HEK293T (cell line): Measurements from ENCODE around the gene FILIP1.

ENCODE experiments used
- CTCF ChIA-PET: fragments of 350-600 bp; formaldehyde crosslinking; extraction: SDS; loops from one replicate; lab custom pipeline; 2021; ENCODE audit warnings: antibody characterized with exemption, inconsistent platforms; lab: Yijun Ruan, JAX
- POLR2A ChIA-PET: fragments of 350-600 bp; formaldehyde crosslinking; extraction: SDS; loops from one replicate; lab custom pipeline; 2020; ENCODE audit warnings: antibody characterized with exemption, inconsistent platforms; lab: Yijun Ruan, JAX
- DNase-seq: peaks from one replicate; pipeline ENCODE4 v3.0.0; 2012; ENCODE audit warnings: mixed read lengths; ENCODE audit errors: extremely low spot score
- ARNT ChIP-seq: fragments of 450-650 bp; IDR thresholded peaks from 2 replicates; pipeline ENCODE4 v1.6.1; 2017; ENCODE audit warnings: mild to moderate bottlenecking
- BHLHE40 ChIP-seq: fragments of 450-650 bp; IDR thresholded peaks from 2 replicates; pipeline ENCODE4 v1.6.1; 2016; ENCODE audit warnings: mild to moderate bottlenecking, moderate library complexity, borderline replicate concordance
- CTBP1 ChIP-seq: fragments of 450-650 bp; IDR thresholded peaks from 2 replicates; pipeline ENCODE4 v1.6.1; 2016; ENCODE audit warnings: borderline replicate concordance
- ELF4 ChIP-seq: fragments of 450-650 bp; IDR thresholded peaks from 2 replicates; pipeline ENCODE4 v1.6.1; 2017; ENCODE audit warnings: antibody characterized with exemption
- FOXA1 ChIP-seq: fragments of 450-650 bp; IDR thresholded peaks from 2 replicates; pipeline ENCODE4 v1.6.1; 2016; ENCODE audit warnings: mild to moderate bottlenecking
- FOXK2 ChIP-seq: fragments of 450-650 bp; IDR thresholded peaks from 2 replicates; pipeline ENCODE4 v1.6.1; 2016; ENCODE audit warnings: mild to moderate bottlenecking
- FOXM1 ChIP-seq: fragments of 450-650 bp; IDR thresholded peaks from 2 replicates; pipeline ENCODE4 v1.6.1; 2017; ENCODE audit warnings: mild to moderate bottlenecking, borderline replicate concordance
- HDGF ChIP-seq: fragments of 450-650 bp; IDR thresholded peaks from 2 replicates; pipeline ENCODE4 v1.6.1; 2017; ENCODE audit warnings: antibody characterized with exemption, borderline replicate concordance
- L3MBTL2 ChIP-seq: fragments of 450-650 bp; conservative IDR thresholded peaks from 2 replicates; pipeline ENCODE4 v1.6.1; 2016; ENCODE audit warnings: mild to moderate bottlenecking
- LEF1 ChIP-seq: fragments of 450-650 bp; IDR thresholded peaks from 2 replicates; pipeline ENCODE4 v1.6.1; 2017; ENCODE audit warnings: mild to moderate bottlenecking, borderline replicate concordance
- NFRKB ChIP-seq: fragments of 450-650 bp; IDR thresholded peaks from 2 replicates; pipeline ENCODE4 v1.6.1; 2016; ENCODE audit warnings: mild to moderate bottlenecking, moderate library complexity
- SP1 ChIP-seq: fragments of 450-650 bp; IDR thresholded peaks from 2 replicates; pipeline ENCODE4 v1.6.1; 2017
- SUZ12 ChIP-seq: fragments of 450-650 bp; IDR thresholded peaks from 2 replicates; pipeline ENCODE4 v1.6.1; 2016; ENCODE audit warnings: mild to moderate bottlenecking
- TARDBP ChIP-seq: fragments of 450-650 bp; IDR thresholded peaks from 2 replicates; pipeline ENCODE4 v1.6.1; 2016
- ZNF384 ChIP-seq: fragments of 450-650 bp; IDR thresholded peaks from 2 replicates; pipeline ENCODE4 v1.6.1; 2016
- TF ChIP-seq, protein P1 (sequence below): fragments of 450-650 bp; IDR thresholded peaks from 2 replicates; pipeline ENCODE4 v1.6.1; 2016

FILIP1 gene

GRCh38 chr6:75299801-75300530, 193.6 kb downstream of the FILIP1 start:
- DNase-seq = no peak
- POLR2A ChIA-PET = interaction anchor here (0.7 kb wide), 1 partner anchor 10 kb away, joined by 3 read pairs; no protein-coding TSS in a partner anchor
- CTCF ChIA-PET = interaction anchor here (0.6 to 0.9 kb wide), 6 partner anchors 12 to 246 kb away, joined by 3 to 5 read pairs (median 4); no protein-coding TSS in a partner anchor

DNA sequence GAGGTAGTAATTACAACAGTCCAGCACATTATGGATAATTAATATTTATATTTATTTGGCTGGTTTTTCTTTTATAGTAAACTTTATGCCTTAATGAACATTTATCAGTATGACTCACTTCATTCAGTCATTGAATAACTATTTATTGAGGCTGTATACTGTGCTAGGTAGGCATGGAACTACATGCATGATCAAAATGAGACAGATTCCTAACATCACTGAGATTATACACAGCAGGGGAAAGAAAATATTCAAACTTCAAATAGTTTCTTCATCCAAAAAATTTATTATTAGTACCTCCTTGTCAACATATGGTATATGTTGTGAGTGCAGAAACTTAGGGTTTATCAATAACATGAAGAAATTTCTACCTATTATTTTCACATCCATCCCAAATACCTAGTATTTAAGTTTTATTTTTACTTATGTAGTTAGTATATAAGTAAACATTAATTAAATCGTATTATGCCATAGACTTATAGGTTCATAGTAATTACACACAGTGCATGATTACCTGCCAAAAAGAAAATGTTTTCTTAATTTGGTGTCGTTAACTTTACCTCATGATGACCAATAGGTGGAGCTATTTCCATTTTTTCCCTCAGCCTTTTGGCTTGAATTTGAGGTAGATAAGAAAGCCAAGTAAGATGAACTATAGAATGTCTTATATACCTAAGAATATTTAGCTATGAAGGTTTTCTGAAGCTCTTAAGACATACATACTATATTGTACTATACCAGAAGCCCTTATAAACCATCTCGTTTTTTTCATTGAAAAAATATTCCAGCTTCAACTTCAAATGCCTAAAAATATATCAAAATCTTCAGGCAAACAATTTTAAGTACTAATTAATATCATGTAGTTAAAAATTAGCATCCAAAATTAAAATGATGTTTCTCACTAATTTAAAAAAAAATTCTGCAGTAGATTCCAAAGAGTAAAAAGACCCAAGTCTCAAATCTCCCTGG, 196.5 kb downstream of the FILIP1 start:
- DNase-seq = peak; percentile 23
- POLR2A ChIA-PET = no interaction called here
- TF ChIP-seq CTBP1 (no peak), ELF4 (no peak), TARDBP (no peak), SP1 (no peak), SUZ12 (no peak), FOXM1 (no peak), HDGF (no peak), FOXK2 (no peak), ZNF384 (no peak), L3MBTL2 (no peak), BHLHE40 (no peak), ARNT (no peak), NFRKB (no peak), FOXA1 (no peak)
- TF ChIP-seq, protein P1, sequence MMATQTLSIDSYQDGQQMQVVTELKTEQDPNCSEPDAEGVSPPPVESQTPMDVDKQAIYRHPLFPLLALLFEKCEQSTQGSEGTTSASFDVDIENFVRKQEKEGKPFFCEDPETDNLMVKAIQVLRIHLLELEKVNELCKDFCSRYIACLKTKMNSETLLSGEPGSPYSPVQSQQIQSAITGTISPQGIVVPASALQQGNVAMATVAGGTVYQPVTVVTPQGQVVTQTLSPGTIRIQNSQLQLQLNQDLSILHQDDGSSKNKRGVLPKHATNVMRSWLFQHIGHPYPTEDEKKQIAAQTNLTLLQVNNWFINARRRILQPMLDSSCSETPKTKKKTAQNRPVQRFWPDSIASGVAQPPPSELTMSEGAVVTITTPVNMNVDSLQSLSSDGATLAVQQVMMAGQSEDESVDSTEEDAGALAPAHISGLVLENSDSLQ = no peak
- CTCF ChIA-PET = interaction anchor here (0.7 to 1.2 kb wide), 5 partner anchors 8 to 230 kb away, joined by 3 to 6 read pairs (median 3); no protein-coding TSS in a partner anchor

More at GRCh38 chr6:75299801-75300530, 193.6 kb downstream of the FILIP1 start:
- TF ChIP-seq, protein P1 = no peak
- no peak for TF ChIP-seq SP1
- TF ChIP-seq NFRKB = no peak
- no peak for TF ChIP-seq L3MBTL2
- no peak for TF ChIP-seq FOXM1
- no peak for TF ChIP-seq BHLHE40
- TF ChIP-seq TARDBP = no peak
- no peak for TF ChIP-seq ARNT
- no peak for TF ChIP-seq FOXA1
- TF ChIP-seq ELF4 = no peak
- TF ChIP-seq FOXK2 = no peak
- no peak for TF ChIP-seq HDGF
- TF ChIP-seq ZNF384 = no peak
- no peak for TF ChIP-seq SUZ12
- no peak for TF ChIP-seq CTBP1
- TF ChIP-seq LEF1 = no peak

DNA sequence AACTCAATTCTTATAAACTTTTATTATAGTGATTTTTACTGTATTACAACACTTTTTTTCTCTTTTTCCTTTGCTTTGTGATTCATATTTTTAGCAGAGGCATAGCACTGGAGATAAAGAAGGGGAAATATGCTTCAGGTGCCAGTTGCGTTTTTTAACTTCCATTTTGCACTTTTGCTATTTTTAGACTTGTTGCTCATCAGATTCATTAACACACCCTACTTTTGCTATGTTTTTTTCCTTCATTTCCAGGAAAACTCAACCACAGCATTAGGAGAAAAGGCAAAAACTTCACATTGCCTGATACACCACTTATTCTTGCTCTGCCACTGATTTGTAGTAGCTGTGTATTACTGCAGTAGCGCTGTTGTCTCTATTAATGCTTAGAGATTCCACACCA, 201.0 kb downstream of the FILIP1 start:
- TF ChIP-seq ARNT (no peak), HDGF (no peak), FOXK2 (no peak), ZNF384 (no peak), FOXA1 (no peak), BHLHE40 (no peak)
- TF ChIP-seq, protein P1 = no peak
- CTCF ChIA-PET = no interaction called here

GRCh38 chr6:75291744-75292143, 201.9 kb downstream of the FILIP1 start:
- no peak for DNase-seq
- ChIA-PET POLR2A (no interaction called here), CTCF (no interaction called here)
- TF ChIP-seq L3MBTL2 = no peak
- no peak for TF ChIP-seq TARDBP
- no peak for TF ChIP-seq SUZ12
- no peak for TF ChIP-seq FOXM1

More for the DNA sequence above, 201.0 kb downstream of the FILIP1 start:
- no peak for DNase-seq
- POLR2A ChIA-PET = no interaction called here

DNA sequence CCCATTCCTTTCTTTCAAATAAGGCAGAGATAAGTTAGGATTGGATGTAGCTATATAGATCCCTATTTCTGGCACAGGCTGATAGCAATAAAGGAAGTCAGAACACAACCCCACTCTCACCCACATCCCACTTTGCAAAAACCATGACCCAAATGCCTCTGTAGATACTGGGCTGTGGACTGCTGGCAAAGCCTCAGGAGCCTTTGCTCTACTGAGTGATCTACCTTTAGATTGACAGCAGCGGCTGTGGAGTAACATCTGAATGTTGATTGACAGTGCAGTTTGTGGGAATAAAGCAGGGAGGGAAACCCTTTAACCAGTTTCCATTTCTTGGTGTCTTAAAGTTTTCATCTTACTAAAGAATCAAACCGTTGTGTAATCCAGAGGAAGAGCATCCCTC, 202.3 kb downstream of the FILIP1 start:
- POLR2A ChIA-PET = no interaction called here
- TF ChIP-seq BHLHE40 (no peak), FOXM1 (no peak), FOXA1 (no peak)
- TF ChIP-seq, protein P1 = peak; percentile 43; the same call in 1 of the 2 replicates
- DNase-seq = no peak
- CTCF ChIA-PET = no interaction called here
